Parathyroid adenoma (tissue), 2 donors: ENCODE measurements around the gene PCYOX1L.

Experiments used
- H2AFZ ChIP-seq: fragments of 300-600 bp; sonication (generic); one replicate; pipeline ENCODE4 v1.7.0; 2017; ENCODE audit warnings: antibody characterized with exemption, mild to moderate bottlenecking
- H3K27ac ChIP-seq: fragments of 300-600 bp; sonication (generic); one replicate; pipeline ENCODE4 v1.7.0; 2017
- H3K27me3 ChIP-seq: fragments of 300-600 bp; sonication (generic); one replicate; pipeline ENCODE4 v1.7.0; 2017; ENCODE audit warnings: low read length; ENCODE audit not compliant: control insufficient read depth, insufficient read depth
- H3K36me3 ChIP-seq: fragments of 300-600 bp; sonication (generic); one replicate; pipeline ENCODE4 v1.7.0; 2017; ENCODE audit warnings: low read length; ENCODE audit not compliant: control insufficient read depth, insufficient read depth
- H3K4me1 ChIP-seq: fragments of 300-600 bp; sonication (generic); one replicate; pipeline ENCODE4 v1.7.0; 2017; ENCODE audit warnings: control low read depth
- H3K4me2 ChIP-seq: fragments of 300-600 bp; sonication (generic); one replicate; pipeline ENCODE4 v1.7.0; 2017; ENCODE audit warnings: low read length
- H3K4me3 ChIP-seq: fragments of 300-600 bp; sonication (generic); one replicate; pipeline ENCODE4 v1.7.0; 2017; ENCODE audit warnings: low read depth, low read length
- H3K79me2 ChIP-seq: fragments of 300-600 bp; sonication (generic); one replicate; pipeline ENCODE4 v1.7.0; 2017; ENCODE audit warnings: control low read depth
- H3K9ac ChIP-seq: fragments of 300-600 bp; sonication (generic); one replicate; pipeline ENCODE4 v1.7.0; 2017; ENCODE audit warnings: mild to moderate bottlenecking
- H3K9me3 ChIP-seq: fragments of 300-600 bp; sonication (generic); one replicate; pipeline ENCODE4 v1.7.0; 2017; ENCODE audit warnings: low read length; ENCODE audit not compliant: control insufficient read depth
- CTCF ChIP-seq: fragments of 300-600 bp; sonication (generic); IDR thresholded peaks from one replicate; pipeline ENCODE4 v1.7.0; 2017; ENCODE audit warnings: antibody characterized with exemption, mild to moderate bottlenecking
- donor health status: primary hyperparathyroidism.

Gene PCYOX1L

GRCh38 chr5:149319174-149319573, 38.7 kb upstream of the PCYOX1L start:
- no peak for TF ChIP-seq CTCF
- Histone ChIP-seq H3K4me1 (peaks cover 17% of the 10 kb centered on the region), H3K9me3 (no peaks in the 10 kb centered on the region), H3K27me3 (no peaks in the 10 kb centered on the region), H3K4me2 (no peak overlapping the region), H3K79me2 (no peaks in the 10 kb centered on the region), H3K9ac (no peak overlapping the region), H3K36me3 (no peaks in the 10 kb centered on the region), H3K27ac (no peak overlapping the region), H3K4me3 (no peak overlapping the region), H2AFZ (no peak overlapping the region)

- H2AFZ ChIP-seq, result peak overlapping the region; percentile 92
- H3K4me1 ChIP-seq, result peaks cover 17% of the 10 kb centered on the region
- peak overlapping the region; percentile 62 for H3K27ac ChIP-seq
- H3K79me2 ChIP-seq, result no peaks in the 10 kb centered on the region
- no peaks in the 10 kb centered on the region for H3K9me3 ChIP-seq
- no peak overlapping the region for H3K4me3 ChIP-seq
- no peak overlapping the region for H3K4me2 ChIP-seq
- no peak for TF ChIP-seq CTCF
- H3K36me3 ChIP-seq, result no peaks in the 10 kb centered on the region
- H3K9ac ChIP-seq, result no peak overlapping the region
- no peaks in the 10 kb centered on the region for H3K27me3 ChIP-seq
Observed at GRCh38 chr5:149320791-149321330, 37.0 kb upstream of the PCYOX1L start.

GRCh38 chr5:149322518-149322917, 35.3 kb upstream of the PCYOX1L start:
- H3K36me3 ChIP-seq, result no peaks in the 10 kb centered on the region

GRCh38 chr5:149323210-149323609, 34.6 kb upstream of the PCYOX1L start:
- Histone ChIP-seq H3K4me2 (no peak overlapping the region), H3K79me2 (no peaks in the 10 kb centered on the region), H3K4me3 (no peak overlapping the region), H2AFZ (no peak overlapping the region), H3K9ac (no peak overlapping the region), H3K4me1 (peaks cover 13% of the 10 kb centered on the region), H3K27me3 (no peaks in the 10 kb centered on the region), H3K27ac (no peak overlapping the region), H3K9me3 (no peaks in the 10 kb centered on the region), H3K36me3 (no peaks in the 10 kb centered on the region)
- no peak for TF ChIP-seq CTCF

More at GRCh38 chr5:149322518-149322917, 35.3 kb upstream of the PCYOX1L start:
- no peaks in the 10 kb centered on the region for H3K9me3 ChIP-seq
- H3K9ac ChIP-seq, result no peak overlapping the region
- H3K27me3 ChIP-seq, result no peaks in the 10 kb centered on the region
- no peak overlapping the region for H3K4me2 ChIP-seq
- no peak overlapping the region for H3K4me3 ChIP-seq
- peaks cover 14% of the 10 kb centered on the region for H3K4me1 ChIP-seq
- H3K27ac ChIP-seq, result no peak overlapping the region
- TF ChIP-seq CTCF, result no peak
- H3K79me2 ChIP-seq, result no peaks in the 10 kb centered on the region
- no peak overlapping the region for H2AFZ ChIP-seq

GRCh38 chr5:149323621-149324205, 34.1 kb upstream of the PCYOX1L start:
- H3K27ac ChIP-seq, result no peak overlapping the region

More at GRCh38 chr5:149323621-149324205, 34.1 kb upstream of the PCYOX1L start:
- Histone ChIP-seq H3K36me3 (no peaks in the 10 kb centered on the region), H3K9ac (no peak overlapping the region), H3K4me3 (no peak overlapping the region), H3K4me1 (peaks cover 13% of the 10 kb centered on the region), H3K4me2 (no peak overlapping the region), H2AFZ (no peak overlapping the region), H3K27me3 (no peaks in the 10 kb centered on the region), H3K9me3 (no peaks in the 10 kb centered on the region), H3K79me2 (no peaks in the 10 kb centered on the region)
- TF ChIP-seq CTCF, result no peak
